Ramos (cell line): ENCODE measurements around the gene CD69.

Experiments
- in situ Hi-C: fragments of 300-500 bp; cut with MboI; formaldehyde crosslinking; loops from one replicate; pipeline ENCODE4 v1.14.3; 2022; ENCODE audit warnings: low sequenced_read_pairs; ENCODE audit not compliant: unreplicated experiment

The CD69 gene

DNA sequence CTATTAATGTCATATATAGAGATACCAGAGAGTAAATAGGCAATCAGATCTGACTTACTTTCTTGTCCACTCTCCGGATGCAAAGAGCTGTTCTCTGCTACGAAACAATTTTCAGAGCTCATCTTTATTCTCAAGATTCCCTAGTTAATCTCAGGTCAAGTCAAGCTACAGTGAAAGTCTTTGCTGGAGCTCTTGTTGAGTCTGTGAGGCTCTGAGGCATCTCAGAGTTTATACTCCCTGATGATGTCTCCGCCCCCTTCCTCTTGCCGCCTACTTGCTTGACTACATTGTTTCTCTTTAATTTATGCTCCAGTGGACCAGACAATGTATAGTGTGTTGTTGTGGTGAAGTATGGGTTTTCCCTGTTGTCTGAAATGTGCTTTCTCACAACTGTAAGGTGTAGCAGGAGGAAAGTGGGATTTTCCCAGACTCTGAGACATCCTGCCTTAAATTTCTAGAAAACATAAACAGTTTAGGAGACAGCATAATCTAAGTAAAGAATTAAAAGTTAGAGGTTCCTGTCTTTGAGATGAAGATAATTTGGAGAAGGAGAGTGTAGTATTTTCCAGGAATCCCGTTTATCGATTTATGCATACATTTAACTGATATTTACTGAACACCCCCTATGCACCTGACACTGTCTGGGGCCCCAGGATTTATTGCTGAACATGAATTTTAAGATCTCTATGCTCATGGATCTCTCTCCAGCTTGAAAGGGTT lies at the start of gene CD69:
CD69 (minus strand) TSS at position 203 of the 720 bp plus-strand sequence; CDS start at position 122, 81 bp downstream.
- in situ Hi-C loops = no loop called here

- in situ Hi-C loops = loop anchor here (25.0 kb wide), 1 partner anchor 1677 kb away; no protein-coding TSS in a partner anchor
These were observed 49.2 kb upstream of the CD69 start for GRCh38 chr12:9809866-9810265.

- in situ Hi-C loops = loop anchor here (25.0 kb wide), 1 partner anchor 1678 kb away; no protein-coding TSS in a partner anchor
These were observed 48.6 kb upstream of the CD69 start for GRCh38 chr12:9809338-9809737.

GRCh38 chr12:9808504-9808903 lies 47.8 kb upstream of the CD69 start:
- in situ Hi-C loops = loop anchor here (25.0 kb wide), 1 partner anchor 1679 kb away; no protein-coding TSS in a partner anchor

- in situ Hi-C loops = loop anchor here (25.0 kb wide), 1 partner anchor 1681 kb away; no protein-coding TSS in a partner anchor
These were observed 46.0 kb upstream of the CD69 start for GRCh38 chr12:9806714-9807113.

- in situ Hi-C loops = loop anchor here (25.0 kb wide), 1 partner anchor 1681 kb away; no protein-coding TSS in a partner anchor
These were observed 45.2 kb upstream of the CD69 start for GRCh38 chr12:9805883-9806282.

- in situ Hi-C loops = loop anchor here (5.0 to 25.0 kb wide), 2 partner anchors 53 to 1687 kb away; no protein-coding TSS in a partner anchor
These were observed 39.3 kb upstream of the CD69 start for GRCh38 chr12:9799961-9800360.

GRCh38 chr12:9797722-9798619 lies 37.3 kb upstream of the CD69 start:
- in situ Hi-C loops = loop anchor here (5.0 kb wide), 1 partner anchor 51 kb away; no protein-coding TSS in a partner anchor

- in situ Hi-C loops = loop anchor here (5.0 kb wide), 1 partner anchor 50 kb away; no protein-coding TSS in a partner anchor
These were observed 36.3 kb upstream of the CD69 start for GRCh38 chr12:9796971-9797370.

GRCh38 chr12:9796346-9796745 lies 35.6 kb upstream of the CD69 start:
- in situ Hi-C loops = loop anchor here (5.0 kb wide), 1 partner anchor 49 kb away; no protein-coding TSS in a partner anchor

DNA sequence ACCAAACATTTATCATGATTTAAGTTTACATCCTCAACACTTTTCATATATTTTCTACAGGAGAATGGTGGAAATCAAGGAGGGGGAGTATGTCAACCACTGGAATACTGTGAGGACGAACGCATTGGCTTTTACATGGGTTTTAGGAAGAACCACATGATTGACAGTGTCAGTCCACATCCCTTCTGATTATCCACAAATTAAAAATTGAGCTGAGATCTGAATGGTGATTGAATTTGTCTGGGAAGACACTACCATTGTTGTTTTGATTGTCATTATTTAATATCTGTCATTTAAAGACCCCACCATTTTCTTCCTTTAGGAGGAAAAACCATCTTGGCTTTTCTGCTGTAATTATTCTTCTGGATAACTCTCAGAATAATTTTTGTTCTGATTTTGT lies 35.2 kb upstream of the CD69 start:
- in situ Hi-C loops = loop anchor here (5.0 kb wide), 1 partner anchor 49 kb away; no protein-coding TSS in a partner anchor

DNA sequence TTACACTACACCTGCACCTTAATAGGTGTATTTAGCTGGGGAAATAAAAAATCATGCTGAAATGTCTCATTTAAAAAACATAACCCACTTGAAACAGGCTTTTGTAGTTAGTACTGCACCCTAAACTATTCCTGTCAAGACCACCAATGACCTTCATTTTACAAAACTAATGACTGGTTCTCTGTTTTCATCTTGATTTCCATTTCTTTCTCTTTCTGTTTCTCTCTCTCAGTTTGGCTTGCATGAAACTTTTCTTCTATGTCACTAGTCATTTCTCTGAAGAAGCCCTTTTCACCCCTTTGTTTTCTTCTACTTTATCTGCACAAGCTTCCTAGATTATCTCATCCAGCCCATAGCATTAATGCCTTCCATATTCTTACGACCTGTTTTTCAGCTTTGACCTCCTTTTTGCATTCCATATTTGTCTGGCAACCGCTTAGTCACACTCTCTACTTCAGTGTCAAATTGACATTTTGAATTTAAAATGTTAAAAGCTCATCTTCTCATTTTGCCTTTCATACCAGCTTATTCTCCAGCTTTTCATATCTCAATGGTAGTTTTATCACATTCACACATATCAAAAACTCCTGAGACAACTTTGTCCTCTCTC lies 33.9 kb upstream of the CD69 start:
- in situ Hi-C loops = loop anchor here (5.0 kb wide), 1 partner anchor 47 kb away; no protein-coding TSS in a partner anchor

DNA sequence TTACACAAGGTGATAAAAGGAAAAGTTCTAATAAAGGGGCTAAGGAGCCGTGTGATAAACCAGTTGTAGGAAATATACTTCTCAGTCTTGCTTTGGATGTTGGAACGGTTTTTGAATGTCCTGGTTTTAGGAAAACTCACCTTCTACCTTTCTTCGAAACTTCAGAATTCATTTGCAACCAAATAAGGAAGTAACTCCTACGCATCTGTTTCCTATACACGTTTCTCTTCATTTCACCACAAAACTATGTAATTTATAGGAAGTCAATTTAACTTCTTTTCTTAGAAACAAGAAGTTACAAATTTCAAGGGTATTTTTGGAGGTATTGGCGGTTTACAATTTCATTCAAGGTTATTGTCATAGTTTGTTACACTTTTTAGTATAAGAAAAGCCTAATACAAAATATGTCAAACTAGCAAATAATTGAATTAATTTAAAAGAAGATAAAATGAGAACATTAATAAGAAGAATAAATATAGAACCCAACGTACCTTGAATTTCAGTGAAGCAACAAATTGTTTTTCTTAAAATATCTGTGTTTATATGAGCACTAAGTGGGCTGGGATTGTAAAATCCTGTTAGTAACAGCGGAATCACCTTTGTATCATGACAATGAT lies 33.2 kb upstream of the CD69 start:
- in situ Hi-C loops = no loop called here

DNA sequence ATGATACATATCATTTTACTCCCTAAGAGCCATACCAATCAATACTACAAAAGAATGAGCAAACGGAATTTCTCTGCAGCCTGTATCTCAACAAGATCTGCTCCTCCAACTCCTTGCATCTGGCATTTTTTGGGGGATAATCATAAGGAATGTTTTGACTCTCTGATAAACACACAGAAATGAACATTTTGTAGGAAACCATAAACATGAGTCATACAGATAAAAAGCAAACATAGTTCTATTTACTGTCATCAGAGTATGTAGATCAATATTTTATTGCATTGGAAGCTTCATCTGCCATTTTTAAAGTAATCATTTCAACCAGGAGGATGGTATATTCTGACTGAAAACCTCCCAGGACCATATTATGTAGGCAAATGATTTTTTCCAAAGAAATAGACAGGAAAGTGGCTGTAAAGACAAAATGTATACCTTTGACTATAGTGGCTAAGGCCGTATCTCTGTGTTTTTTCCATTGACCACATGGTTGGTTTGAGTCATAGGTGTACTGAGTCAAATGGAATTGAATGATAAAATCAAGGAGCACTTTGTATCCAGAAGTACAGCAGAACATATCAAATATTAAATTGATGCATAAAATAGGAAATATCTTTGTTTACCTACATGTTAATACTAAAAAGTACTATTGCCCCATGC lies 32.4 kb upstream of the CD69 start:
- in situ Hi-C loops = no loop called here

GRCh38 chr12:9792185-9792900 lies 31.6 kb upstream of the CD69 start:
- in situ Hi-C loops = no loop called here

DNA sequence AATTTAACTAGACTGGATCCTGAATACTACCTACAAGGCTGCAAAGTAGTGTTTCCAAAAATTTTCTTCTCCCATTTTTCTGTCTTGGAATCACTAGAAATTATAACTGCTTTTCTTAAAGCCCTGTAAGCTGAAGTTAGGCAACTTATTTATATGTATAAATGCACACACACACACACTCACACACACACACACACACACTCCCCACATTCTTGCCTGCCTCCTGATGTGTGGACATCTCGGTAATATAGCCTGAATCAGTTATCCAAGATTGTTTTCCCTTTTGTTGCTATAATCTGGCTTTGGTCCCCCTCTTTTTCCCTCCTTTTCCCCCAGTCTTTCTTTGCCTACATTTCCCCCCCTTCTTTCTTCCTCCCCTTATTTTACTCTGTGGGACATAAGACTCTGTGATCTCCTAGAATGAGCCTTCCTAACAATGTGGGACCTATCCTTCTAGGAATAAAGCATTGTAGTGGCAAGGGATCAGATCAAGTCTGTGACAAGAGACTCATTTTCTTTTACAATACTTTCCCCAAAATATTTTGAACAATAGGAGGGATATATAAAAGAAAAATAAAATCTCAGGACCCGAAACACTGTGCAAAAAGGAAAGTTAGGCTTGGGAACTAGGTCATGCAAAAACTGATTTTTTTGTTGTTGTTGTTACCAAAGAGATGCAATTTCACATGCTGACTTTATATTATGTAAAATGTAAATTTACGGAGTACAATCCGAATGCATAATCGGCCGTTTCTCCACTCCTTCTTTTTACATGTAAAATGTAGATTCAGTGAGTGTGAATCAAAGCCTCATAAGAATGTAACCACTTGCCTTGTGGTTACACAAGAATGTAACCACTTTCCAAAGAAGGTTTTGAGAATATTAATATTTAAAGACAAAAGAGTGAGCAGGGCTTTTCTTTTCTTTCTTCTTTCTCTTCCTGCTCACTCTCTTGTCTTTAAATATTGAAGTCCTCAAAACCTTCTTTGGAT lies 26.3 kb upstream of the CD69 start:
- in situ Hi-C loops = no loop called here

DNA sequence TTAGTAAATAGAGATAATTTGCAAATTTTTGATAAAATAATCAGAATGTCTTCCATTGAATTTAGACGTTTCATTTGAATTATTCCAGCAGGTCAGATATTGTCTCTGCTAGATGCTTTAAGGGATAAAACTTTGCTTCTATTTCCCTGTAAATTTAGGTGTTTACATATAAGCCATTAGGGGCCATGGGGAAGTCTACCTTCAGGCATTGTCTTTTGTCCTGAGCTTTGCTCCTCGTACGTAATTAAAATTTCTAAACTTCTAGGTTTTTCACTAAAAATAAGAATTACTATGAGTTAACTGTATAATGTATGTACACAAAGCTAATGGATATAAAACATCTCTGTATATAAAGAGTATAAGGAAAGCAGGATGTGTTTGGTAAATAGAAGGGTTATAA lies 24.1 kb upstream of the CD69 start:
- in situ Hi-C loops = no loop called here
